GM18909 (cell line): ENCODE data around the gene PLCB2.

Experiments used
- ATAC-seq: cut with Tn5 transposase; IDR thresholded peaks from one replicate; pipeline ENCODE4 v1.9.1; 2021; ENCODE audit warnings: mild to moderate bottlenecking; ENCODE audit not compliant: unreplicated experiment, poor library complexity

PLCB2 gene

DNA sequence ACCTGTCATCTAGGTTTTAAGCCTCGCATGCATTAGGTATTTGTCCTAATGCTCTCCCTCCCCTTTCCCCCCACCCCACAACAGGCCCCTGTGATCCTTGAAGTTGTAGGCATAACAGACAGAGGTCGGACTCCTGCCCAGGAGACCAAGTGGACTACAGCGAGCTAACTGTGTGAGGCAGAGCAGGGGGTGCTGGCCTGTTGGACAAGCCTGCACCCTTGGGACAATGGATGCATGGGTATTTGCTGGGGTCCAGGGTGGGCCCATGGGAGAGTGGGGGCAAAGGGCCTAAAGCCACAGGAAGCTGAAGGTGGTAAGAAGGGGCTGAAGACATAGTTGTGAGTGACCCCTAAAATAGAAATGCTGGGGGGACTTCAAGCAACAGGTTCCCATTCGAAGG lies 2.5 kb downstream of the PLCB2 start:
- no peak for ATAC-seq

GRCh38 chr15:40303576-40303975 lies 4.2 kb downstream of the PLCB2 start:
- no peak for ATAC-seq

- ATAC-seq = no peak
These were observed 4.8 kb downstream of the PLCB2 start for GRCh38 chr15:40302981-40303380.

GRCh38 chr15:40302288-40302886 lies 5.3 kb downstream of the PLCB2 start:
- no peak for ATAC-seq

GRCh38 chr15:40301467-40302179 lies 6.1 kb downstream of the PLCB2 start:
- no peak for ATAC-seq

GRCh38 chr15:40300771-40301170 lies 7.0 kb downstream of the PLCB2 start:
- no peak for ATAC-seq

GRCh38 chr15:40300367-40300766 lies 7.4 kb downstream of the PLCB2 start:
- no peak for ATAC-seq

DNA sequence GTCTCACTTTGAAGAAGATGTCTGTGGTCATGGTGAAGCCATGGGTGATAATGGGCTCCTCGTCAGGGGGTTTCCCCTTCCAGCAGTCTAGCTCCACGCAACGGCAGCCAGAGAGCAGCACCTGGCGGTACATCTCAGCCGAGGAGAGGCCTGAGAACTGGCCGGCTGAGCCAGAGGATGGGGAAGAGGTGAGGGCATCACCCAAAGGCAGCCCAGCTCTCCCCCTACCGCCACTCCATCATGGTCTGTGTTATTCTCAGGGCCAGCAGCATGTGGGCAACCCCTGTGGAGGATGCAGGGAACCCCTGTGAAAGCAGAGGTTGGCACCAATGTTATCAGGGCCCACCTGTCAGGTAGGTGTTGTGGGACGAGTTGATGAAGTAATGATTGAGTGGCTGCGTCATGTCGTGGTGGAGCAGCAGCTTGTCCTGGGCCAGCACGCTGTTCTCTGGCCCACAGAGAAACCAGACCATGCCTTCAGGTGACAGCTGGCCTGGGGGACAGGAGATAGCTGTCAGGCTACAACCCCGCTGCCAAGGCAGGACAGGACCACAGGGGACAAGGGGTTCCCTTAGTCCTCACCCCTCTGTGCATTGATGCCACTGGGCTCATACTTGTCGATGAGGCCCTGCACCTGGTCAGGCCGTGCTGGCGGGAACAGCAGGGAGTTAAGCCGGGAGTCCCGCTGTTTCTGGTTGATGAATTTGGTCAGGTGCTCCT lies 9.4 kb downstream of the PLCB2 start:
- ATAC-seq = no peak

DNA sequence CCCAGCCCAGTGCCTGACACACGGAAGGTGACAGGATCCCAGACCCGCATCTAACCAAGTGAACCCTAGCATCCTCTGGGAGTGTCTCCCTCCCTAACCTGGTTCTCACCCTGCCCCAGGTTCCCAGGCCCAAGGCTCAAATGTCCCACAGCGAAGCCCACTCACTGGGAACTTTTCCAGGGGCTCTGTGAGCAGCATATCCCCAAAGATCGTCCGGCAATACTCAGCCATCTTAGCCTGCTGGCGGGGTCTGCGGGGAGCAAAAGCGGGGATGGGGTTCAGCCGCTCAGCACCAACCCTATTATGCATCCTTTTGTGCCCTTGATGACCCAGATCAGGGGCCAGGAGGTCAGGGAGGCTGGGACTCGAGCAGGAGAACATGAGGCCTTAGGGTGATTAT lies 10.4 kb downstream of the PLCB2 start:
- no peak for ATAC-seq

- ATAC-seq = no peak
These were observed 11.0 kb downstream of the PLCB2 start for GRCh38 chr15:40296561-40297230.

DNA sequence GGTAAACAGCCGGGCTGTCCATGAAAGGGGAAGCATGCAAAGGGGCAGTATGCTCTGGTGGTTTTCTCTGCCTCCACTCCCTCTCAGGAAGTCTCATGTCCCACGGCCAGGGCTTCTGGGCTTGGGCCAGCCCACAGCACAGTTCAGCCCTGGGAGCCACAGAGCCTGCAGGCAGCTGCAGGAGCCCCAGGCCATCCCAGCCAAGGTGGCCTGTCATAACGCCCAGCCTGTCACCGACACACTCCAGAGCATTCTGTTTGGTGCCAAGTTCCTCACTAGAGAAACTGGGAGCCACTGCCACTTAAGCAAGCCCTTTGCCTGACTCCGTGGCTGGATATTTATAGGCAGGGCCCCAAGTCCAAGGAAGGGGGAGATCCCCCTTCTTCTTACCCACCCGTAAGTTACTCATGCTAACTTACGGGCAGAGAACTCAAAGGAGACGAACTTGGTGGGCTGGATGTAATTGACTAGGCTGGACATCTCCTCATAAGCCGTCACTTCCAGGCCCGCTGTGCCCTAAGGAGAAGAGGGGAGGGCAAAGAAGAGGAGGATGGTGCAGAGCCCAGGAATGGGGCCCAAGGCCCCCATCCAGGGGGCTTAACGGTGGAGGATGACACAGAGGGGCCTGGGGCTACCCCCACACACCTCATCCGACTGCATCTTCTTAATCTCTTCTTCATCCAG lies 11.7 kb downstream of the PLCB2 start:
- no peak for ATAC-seq

GRCh38 chr15:40295297-40295696 lies 12.4 kb downstream of the PLCB2 start:
- no peak for ATAC-seq

DNA sequence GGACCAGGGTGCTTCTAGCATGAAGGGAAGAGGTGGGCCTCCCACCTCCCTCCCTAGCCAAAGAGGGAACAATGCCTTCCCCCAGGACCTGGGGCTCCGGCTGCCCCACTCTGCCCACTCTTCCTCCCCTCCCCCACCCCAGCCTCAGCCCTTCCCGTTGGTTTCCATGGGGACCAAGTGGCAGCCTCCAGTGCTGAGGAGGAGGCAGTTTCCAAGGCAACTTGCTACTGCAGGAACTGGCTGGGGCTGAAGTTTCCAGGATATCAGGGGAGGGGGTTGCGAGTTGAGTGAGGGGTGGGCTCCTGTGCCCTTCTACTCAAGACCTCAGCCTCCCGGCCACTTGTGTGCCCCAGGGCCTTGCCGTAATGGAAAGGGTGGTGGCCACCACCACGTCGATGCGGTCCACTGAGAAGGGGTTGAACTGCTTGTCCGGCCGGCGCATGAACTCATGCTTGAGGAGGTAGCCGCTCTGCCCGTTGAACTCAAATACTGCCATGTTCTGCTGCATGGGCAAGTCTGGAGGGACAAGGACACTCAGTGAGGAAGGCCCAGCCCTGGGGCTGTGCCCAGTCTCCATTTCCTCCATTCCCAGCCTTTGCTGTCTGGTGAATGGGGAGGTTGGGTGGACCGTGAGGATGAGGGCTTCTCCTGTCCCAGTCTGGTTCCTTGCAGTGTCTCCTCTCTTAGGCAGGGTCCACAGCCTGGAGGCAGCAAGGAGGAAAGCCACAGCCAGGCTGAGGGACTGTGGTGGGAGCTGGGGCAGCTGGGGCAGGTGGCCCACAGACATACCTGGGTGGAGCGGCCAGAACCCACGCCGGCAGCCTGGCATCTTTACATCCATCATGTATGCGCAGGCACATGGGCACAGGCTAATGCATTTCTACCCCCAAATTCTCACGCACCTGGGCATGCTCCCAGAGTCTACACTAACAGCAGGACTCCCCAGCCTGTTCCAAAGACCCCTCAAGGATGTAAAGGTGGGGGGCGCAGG lies 13.5 kb downstream of the PLCB2 start:
- ATAC-seq = no peak

DNA sequence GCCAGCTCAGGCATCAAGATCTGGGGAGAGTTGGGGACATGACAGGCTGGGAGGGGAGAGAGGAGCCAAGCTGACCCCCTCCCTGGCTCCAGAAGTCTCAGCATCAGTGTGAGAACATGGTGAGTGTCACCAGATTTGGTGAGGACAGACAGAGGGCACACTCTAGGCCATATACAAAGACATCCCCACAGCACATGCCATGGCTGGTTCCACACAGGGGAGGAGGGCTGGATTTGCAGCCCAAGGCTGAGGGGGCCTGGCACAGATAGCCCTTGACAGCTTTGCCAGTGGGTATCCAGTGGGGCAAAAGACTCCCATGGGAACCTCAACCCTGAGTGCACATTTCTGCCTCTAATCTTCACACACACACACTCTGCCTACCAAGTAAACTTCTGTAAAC lies 14.7 kb downstream of the PLCB2 start:
- ATAC-seq = no peak

DNA sequence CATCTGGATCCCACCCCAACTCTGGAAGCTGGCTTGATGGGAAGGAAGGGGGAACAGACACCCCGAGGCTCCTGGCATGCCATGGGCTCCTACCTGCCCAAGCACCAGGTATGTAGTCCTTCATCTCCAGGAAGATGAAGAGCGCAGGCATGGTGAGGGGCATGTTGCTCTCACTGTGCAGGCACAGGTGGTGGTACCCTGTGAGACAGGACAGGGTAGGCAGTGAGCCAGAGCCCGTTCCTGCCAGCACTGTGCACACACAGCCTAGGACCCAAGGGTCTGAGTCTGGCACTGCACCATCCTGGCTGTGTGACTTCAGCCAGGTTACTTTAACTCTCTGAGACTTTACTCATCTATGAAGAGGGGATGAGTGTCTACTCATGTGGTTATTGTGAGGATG lies 15.5 kb downstream of the PLCB2 start:
- no peak for ATAC-seq

- no peak for ATAC-seq
These were observed 16.7 kb downstream of the PLCB2 start for GRCh38 chr15:40290918-40291574.

- ATAC-seq = no peak
These were observed 17.2 kb downstream of the PLCB2 start for GRCh38 chr15:40290545-40290917.

GRCh38 chr15:40289140-40289775 lies 18.5 kb downstream of the PLCB2 start:
- no peak for ATAC-seq
